ENCODE data around the gene ZHX3. TPM values are rescaled to one million over a fixed set of nuclear protein-coding genes. Genes with fewer than 3 reads are reported as not detected.

ZHX3 gene
- total and polyA plus RNA-seq, 2 of the 13 experiments (the other 11 are each of a cell fraction or from before 2014, with no cell fraction given) = 8.4 to 11.7 TPM

GRCh38 chr20:41202426-41202825 is 115.1 kb downstream of the ZHX3 start:
- CTCF ChIA-PET (ENCODE audit: low intra/inter-chr PET ratio, low total read pairs) = no interaction called here

More at GRCh38 chr20:41202426-41202825, 115.1 kb downstream of the ZHX3 start:
- DNase-seq (ENCODE audit: low spot score) (no peak), FAIRE-seq (no peak), ATAC-seq (no peak)
- Histone ChIP-seq H2AFZ (ENCODE audit: low read length) (no peak overlapping the region), H3K4me1 (ENCODE audit: insufficient read depth, low read length) (no peaks in the 10 kb centered on the region), H3K4me3 (replicated peaks in 1 of 3; ENCODE audit: insufficient read depth in 1 of 3, low read depth in 2 of 3, low read length in 3 of 3) (no peak overlapping the region), H3K27me3 (ENCODE audit: control insufficient read depth in 1 of 2, insufficient read depth in 2 of 2, low read length in 2 of 2) (no peaks in the 10 kb centered on the region), H3K4me2 (ENCODE audit: low read depth, low read length) (no peak overlapping the region), H4K20me1 (ENCODE audit: insufficient read depth, low read length) (no peaks in the 10 kb centered on the region), H3K36me3 (replicated peaks in 1 of 2; ENCODE audit: control insufficient read depth in 1 of 2, insufficient read depth in 2 of 2, low read length in 2 of 2) (peaks cover 0 to 1% of the 10 kb centered on the region in 2 experiments; a peak in 1 of 5 replicates), H3K9me3 (ENCODE audit: low read length) (peaks cover 8% of the 10 kb centered on the region; the same call in 1 of the 2 replicates), H3K9ac (ENCODE audit: insufficient read depth, low read depth, low read length) (no peak overlapping the region), H3K79me2 (ENCODE audit: insufficient read depth, low read length) (no peaks in the 10 kb centered on the region), H3K27ac (ENCODE audit: extremely low read length, insufficient read depth, low read length) (no peak overlapping the region)
- TF ChIP-seq AHDC1 (CRISPR knock-in tag; IDR thresholded peaks at IDR 0.05; ENCODE audit: borderline replicate concordance) (no peak), TMF1 (CRISPR knock-in tag; IDR thresholded peaks at IDR 0.05; ENCODE audit: low read depth) (no peak), E2F5 (CRISPR knock-in tag; conservative IDR thresholded peaks at IDR 0.05) (no peak), ZNF121 (CRISPR knock-in tag; IDR thresholded peaks at IDR 0.05) (no peak), TCF7L2 (IDR thresholded peaks at IDR 0.05; ENCODE audit: low read depth, low read length) (no peak), MAX (IDR thresholded peaks at IDR 0.05) (no peak), MAFG (CRISPR knock-in tag; IDR thresholded peaks at IDR 0.05) (no peak), LRRFIP1 (CRISPR knock-in tag; conservative IDR thresholded peaks at IDR 0.05) (no peak), RFXAP (CRISPR knock-in tag; IDR thresholded peaks at IDR 0.05; ENCODE audit: borderline replicate concordance) (no peak), ZNF878 (CRISPR knock-in tag; IDR thresholded peaks at IDR 0.05) (no peak), ZFP62 (CRISPR knock-in tag; IDR thresholded peaks at IDR 0.05) (no peak), ZNF605 (CRISPR knock-in tag; IDR thresholded peaks at IDR 0.05) (no peak), SMYD3 (CRISPR knock-in tag; IDR thresholded peaks at IDR 0.05) (no peak), BCL6 (CRISPR knock-in tag; IDR thresholded peaks at IDR 0.05) (no peak)
- in situ Hi-C loops (cut with HindIII; ENCODE audit: extremely low pct_ligation_motif_present, low pct_unique_long_range_greater_than_20kb) (no loop called here), intact Hi-C loops (cut with micrococcal nuclease; ENCODE audit: unreplicated experiment) (no loop called here)
- 96% methylated on average over 10 of the region's 10 CpGs for WGBS (ENCODE audit: low lambda C conversion rate)
- POLR2A ChIA-PET = no interaction called here
- BruUV-seq (replicated peaks) = no TSS peak
